Measurements from ENCODE around the gene LRRD1. TPM values are rescaled to one million over a fixed set of nuclear protein-coding genes. Genes with fewer than 3 reads are reported as not detected.

Gene LRRD1
- total and polyA plus RNA-seq, 2 of the 13 experiments (the other 11 are each of a cell fraction or from before 2014, with no cell fraction given) = 0.03 TPM; not detected in 1

- TF ChIP-seq NFAT5 (CRISPR knock-in tag; IDR thresholded peaks at IDR 0.05) (peak; percentile 24; the same call in 1 of the 2 replicates), ARHGAP35 (CRISPR knock-in tag; IDR thresholded peaks at IDR 0.05; ENCODE audit: borderline replicate concordance) (peak; percentile 77), KAT8 (CRISPR knock-in tag; IDR thresholded peaks at IDR 0.05) (peak; percentile 76), ZBTB25 (CRISPR knock-in tag; IDR thresholded peaks at IDR 0.05) (no peak; the same call in 1 of the 2 replicates), ZNF281 (CRISPR knock-in tag; IDR thresholded peaks at IDR 0.05; ENCODE audit: borderline replicate concordance) (no peak), HIC2 (CRISPR knock-in tag; IDR thresholded peaks at IDR 0.05; ENCODE audit: low read depth) (peak; percentile 81), CC2D1A (CRISPR knock-in tag; IDR thresholded peaks at IDR 0.05) (no peak), ZNF710 (CRISPR knock-in tag; IDR thresholded peaks at IDR 0.05; ENCODE audit: borderline replicate concordance) (no peak), UBTF (CRISPR knock-in tag; IDR thresholded peaks at IDR 0.05) (peak; percentile 88), CCDC6 (CRISPR knock-in tag; IDR thresholded peaks at IDR 0.05) (peak; percentile 97)
These were observed 44.5 kb downstream of the LRRD1 start, which contains the start of gene CYP51A1 (continued) for GRCh38 chr7:92134271-92135051.

All from HepG2 (cell line).